Measurements from ENCODE around the gene LHX2.

Gene LHX2

DNA sequence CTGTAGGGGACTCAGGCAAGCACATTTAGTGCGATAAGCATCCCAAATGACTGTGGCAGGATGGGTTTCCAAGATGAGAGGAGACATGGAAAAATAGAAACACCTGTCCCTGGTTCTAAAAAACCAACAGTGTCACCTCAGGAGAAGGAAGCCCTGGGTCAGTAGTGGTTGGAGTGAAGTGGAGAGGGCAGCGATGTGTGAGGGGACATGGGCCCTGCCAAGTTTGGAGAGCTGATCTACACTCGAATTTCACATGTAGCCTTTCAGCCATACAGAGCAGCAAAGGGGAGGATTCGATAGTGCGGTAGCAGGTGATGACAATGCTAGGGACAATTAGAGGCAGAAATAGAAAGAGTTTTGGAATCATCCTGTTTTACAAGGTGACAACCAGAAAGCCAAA lies 32.6 kb upstream of the LHX2 start:
- TF ChIP-seq CEBPB (IDR thresholded peaks at IDR 0.05) (no peak), ZBTB7A (IDR thresholded peaks at IDR 0.05; ENCODE audit: low read depth) (no peak), TCF12 (IDR thresholded peaks at IDR 0.05; ENCODE audit: low read depth) (no peak), NFIC (IDR thresholded peaks at IDR 0.05) (no peak), FOXM1 (IDR thresholded peaks at IDR 0.05; ENCODE audit: borderline replicate concordance, low read depth) (no peak), RAD21 (IDR thresholded peaks at IDR 0.05; ENCODE audit: low read depth) (no peak), TAF1 (IDR thresholded peaks at IDR 0.05; ENCODE audit: low read depth) (no peak)

DNA sequence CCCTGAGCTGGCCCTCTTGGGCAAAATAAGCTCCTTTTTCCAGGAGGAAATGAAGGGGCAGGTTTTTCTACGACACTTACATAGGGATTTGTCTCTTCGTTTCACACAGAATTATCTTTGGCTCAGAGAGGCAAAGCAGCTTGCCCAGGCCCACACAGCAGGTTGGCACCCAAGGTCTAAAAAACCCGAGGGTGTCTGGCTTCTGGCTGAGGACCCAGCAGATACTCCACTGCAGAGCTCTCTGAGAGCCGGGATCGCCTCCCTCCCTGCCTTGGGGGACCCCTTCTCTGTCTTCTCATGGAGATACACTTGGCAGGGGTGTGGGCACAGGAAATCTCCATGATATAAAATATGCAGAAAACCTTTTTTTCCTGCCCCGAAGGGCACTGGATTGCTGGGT lies 29.0 kb upstream of the LHX2 start:
- TF ChIP-seq CEBPB (IDR thresholded peaks at IDR 0.05), result no peak

DNA sequence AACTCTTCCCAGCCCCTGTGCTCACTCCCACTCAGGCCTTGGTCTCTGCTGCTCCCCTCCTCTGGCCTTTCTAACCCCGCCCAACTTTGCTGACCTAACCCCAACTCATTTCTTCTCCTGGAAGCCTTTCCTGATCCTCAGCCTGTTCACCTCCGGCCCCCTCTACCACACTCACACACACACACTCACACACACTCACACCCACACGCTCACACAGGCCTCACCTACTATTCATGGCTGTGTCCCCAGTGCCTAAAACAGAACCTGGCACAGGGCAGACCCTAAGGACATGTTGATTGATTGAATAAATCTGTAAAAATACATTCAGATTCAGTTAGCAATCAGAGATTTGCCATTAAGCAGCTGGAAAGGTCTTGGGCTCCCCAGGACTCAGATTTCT lies 28.5 kb upstream of the LHX2 start:
- TF ChIP-seq NFIC (IDR thresholded peaks at IDR 0.05) (no peak), FOXM1 (IDR thresholded peaks at IDR 0.05; ENCODE audit: borderline replicate concordance, low read depth) (no peak), CEBPB (IDR thresholded peaks at IDR 0.05) (no peak)

DNA sequence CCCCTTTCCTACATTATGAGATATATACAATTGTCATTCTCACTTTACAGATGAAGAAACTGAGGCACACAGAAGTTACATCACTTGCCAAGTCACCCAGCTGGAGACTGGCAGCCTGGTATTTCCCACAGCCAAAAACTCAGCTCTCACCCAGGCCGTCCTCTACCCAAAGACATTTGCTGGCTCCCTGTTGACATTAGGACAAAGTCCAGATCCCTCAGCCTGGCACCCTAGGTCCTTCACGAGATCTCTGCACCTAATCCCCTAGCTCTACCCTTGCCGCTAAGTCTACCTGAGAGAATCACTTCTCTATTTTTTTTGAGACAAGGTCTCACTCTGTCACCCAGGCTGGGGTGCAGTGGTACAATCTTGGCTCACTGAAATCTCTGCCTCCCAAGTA lies 26.8 kb upstream of the LHX2 start:
- no peak for TF ChIP-seq NFIC (IDR thresholded peaks at IDR 0.05)
- TF ChIP-seq, protein P1, sequence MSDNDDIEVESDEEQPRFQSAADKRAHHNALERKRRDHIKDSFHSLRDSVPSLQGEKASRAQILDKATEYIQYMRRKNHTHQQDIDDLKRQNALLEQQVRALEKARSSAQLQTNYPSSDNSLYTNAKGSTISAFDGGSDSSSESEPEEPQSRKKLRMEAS (IDR thresholded peaks at IDR 0.05), result no peak
- TF ChIP-seq TAF1 (IDR thresholded peaks at IDR 0.05; ENCODE audit: low read depth), result no peak
- TF ChIP-seq, protein P2, sequence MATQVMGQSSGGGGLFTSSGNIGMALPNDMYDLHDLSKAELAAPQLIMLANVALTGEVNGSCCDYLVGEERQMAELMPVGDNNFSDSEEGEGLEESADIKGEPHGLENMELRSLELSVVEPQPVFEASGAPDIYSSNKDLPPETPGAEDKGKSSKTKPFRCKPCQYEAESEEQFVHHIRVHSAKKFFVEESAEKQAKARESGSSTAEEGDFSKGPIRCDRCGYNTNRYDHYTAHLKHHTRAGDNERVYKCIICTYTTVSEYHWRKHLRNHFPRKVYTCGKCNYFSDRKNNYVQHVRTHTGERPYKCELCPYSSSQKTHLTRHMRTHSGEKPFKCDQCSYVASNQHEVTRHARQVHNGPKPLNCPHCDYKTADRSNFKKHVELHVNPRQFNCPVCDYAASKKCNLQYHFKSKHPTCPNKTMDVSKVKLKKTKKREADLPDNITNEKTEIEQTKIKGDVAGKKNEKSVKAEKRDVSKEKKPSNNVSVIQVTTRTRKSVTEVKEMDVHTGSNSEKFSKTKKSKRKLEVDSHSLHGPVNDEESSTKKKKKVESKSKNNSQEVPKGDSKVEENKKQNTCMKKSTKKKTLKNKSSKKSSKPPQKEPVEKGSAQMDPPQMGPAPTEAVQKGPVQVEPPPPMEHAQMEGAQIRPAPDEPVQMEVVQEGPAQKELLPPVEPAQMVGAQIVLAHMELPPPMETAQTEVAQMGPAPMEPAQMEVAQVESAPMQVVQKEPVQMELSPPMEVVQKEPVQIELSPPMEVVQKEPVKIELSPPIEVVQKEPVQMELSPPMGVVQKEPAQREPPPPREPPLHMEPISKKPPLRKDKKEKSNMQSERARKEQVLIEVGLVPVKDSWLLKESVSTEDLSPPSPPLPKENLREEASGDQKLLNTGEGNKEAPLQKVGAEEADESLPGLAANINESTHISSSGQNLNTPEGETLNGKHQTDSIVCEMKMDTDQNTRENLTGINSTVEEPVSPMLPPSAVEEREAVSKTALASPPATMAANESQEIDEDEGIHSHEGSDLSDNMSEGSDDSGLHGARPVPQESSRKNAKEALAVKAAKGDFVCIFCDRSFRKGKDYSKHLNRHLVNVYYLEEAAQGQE (IDR thresholded peaks at IDR 0.05; ENCODE audit: low read depth), result no peak
- TF ChIP-seq TEAD4 (IDR thresholded peaks at IDR 0.05), result no peak
- no peak for TF ChIP-seq FOXM1 (IDR thresholded peaks at IDR 0.05; ENCODE audit: borderline replicate concordance, low read depth)
- no peak for TF ChIP-seq CREB1 (IDR thresholded peaks at IDR 0.05; ENCODE audit: low read depth)
- TF ChIP-seq, protein P3, sequence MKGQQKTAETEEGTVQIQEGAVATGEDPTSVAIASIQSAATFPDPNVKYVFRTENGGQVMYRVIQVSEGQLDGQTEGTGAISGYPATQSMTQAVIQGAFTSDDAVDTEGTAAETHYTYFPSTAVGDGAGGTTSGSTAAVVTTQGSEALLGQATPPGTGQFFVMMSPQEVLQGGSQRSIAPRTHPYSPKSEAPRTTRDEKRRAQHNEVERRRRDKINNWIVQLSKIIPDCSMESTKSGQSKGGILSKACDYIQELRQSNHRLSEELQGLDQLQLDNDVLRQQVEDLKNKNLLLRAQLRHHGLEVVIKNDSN (IDR thresholded peaks at IDR 0.05), result no peak
- no peak for TF ChIP-seq CEBPB (IDR thresholded peaks at IDR 0.05)
- no peak for TF ChIP-seq RAD21 (IDR thresholded peaks at IDR 0.05; ENCODE audit: low read depth)
- TF ChIP-seq YY1 (IDR thresholded peaks at IDR 0.05; ENCODE audit: low read depth), result no peak

DNA sequence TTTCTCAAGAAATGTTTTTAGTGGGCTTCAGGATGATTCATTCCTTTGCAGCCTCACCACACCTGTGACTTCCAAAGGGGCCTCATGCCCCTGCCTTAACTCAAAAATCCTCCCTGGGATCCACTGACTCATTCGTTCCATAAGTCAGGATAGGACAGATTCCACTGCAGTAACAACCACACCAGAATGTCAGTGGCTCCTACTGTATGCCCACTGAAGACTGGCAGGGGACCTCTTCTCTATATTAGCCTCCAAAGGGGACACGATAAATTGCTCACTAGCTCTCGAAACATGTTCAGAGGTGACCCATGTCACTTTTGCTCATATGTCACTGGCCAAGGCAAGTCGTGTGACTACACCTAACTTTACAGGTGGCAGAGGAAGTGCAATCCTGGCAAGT lies 25.7 kb upstream of the LHX2 start:
- TF ChIP-seq FOXM1 (IDR thresholded peaks at IDR 0.05; ENCODE audit: borderline replicate concordance, low read depth), result no peak
- no peak for TF ChIP-seq RAD21 (IDR thresholded peaks at IDR 0.05; ENCODE audit: low read depth)
- TF ChIP-seq, protein P2 (IDR thresholded peaks at IDR 0.05; ENCODE audit: low read depth), result no peak
- no peak for TF ChIP-seq TAF1 (IDR thresholded peaks at IDR 0.05; ENCODE audit: low read depth)
- no peak for TF ChIP-seq CREB1 (IDR thresholded peaks at IDR 0.05; ENCODE audit: low read depth)
- no peak for TF ChIP-seq EGR1 (IDR thresholded peaks at IDR 0.05)
- no peak for TF ChIP-seq TCF12 (IDR thresholded peaks at IDR 0.05; ENCODE audit: low read depth)
- TF ChIP-seq CEBPB (IDR thresholded peaks at IDR 0.05), result no peak
- TF ChIP-seq EP300 (IDR thresholded peaks at IDR 0.05; ENCODE audit: borderline replicate concordance), result no peak
- no peak for TF ChIP-seq ZBTB7A (IDR thresholded peaks at IDR 0.05; ENCODE audit: low read depth)
- no peak for TF ChIP-seq NFIC (IDR thresholded peaks at IDR 0.05)
- TF ChIP-seq, protein P1 (IDR thresholded peaks at IDR 0.05), result no peak
- TF ChIP-seq YY1 (IDR thresholded peaks at IDR 0.05; ENCODE audit: low read depth), result no peak
- TF ChIP-seq, protein P3 (IDR thresholded peaks at IDR 0.05), result no peak

DNA sequence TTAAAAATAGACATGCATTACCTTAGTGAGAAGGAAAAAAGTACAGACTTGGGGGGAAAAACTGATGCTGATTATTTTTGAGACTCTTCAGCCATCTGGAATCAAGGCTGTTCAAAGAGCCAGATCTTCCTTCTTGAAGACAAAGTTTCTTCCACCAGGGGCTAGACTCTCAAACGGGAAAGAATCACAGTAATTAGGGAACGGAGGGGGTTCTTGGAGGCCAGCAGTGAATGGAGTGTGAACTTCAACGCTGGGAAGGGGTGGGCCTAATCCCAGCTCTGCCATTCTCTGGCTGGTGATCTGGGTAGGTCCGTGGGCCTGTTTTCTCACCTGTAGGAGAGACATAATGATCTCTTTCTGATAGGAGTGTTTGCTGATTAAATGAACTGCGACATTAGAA lies 21.1 kb upstream of the LHX2 start:
- no peak for TF ChIP-seq RAD21 (IDR thresholded peaks at IDR 0.05; ENCODE audit: low read depth)
- TF ChIP-seq, protein P3 (IDR thresholded peaks at IDR 0.05), result no peak
- TF ChIP-seq CREB1 (IDR thresholded peaks at IDR 0.05; ENCODE audit: low read depth), result no peak
- TF ChIP-seq CEBPB (IDR thresholded peaks at IDR 0.05), result no peak
- no peak for TF ChIP-seq TEAD4 (IDR thresholded peaks at IDR 0.05)
- no peak for TF ChIP-seq FOXM1 (IDR thresholded peaks at IDR 0.05; ENCODE audit: borderline replicate concordance, low read depth)
- TF ChIP-seq, protein P2 (IDR thresholded peaks at IDR 0.05; ENCODE audit: low read depth), result no peak
- TF ChIP-seq ZBTB7A (IDR thresholded peaks at IDR 0.05; ENCODE audit: low read depth), result no peak
- TF ChIP-seq YY1 (IDR thresholded peaks at IDR 0.05; ENCODE audit: low read depth), result no peak
- no peak for TF ChIP-seq EP300 (IDR thresholded peaks at IDR 0.05; ENCODE audit: borderline replicate concordance)
- TF ChIP-seq, protein P1 (IDR thresholded peaks at IDR 0.05), result no peak
- no peak for TF ChIP-seq EGR1 (IDR thresholded peaks at IDR 0.05)
- no peak for TF ChIP-seq TAF1 (IDR thresholded peaks at IDR 0.05; ENCODE audit: low read depth)
- TF ChIP-seq NFIC (IDR thresholded peaks at IDR 0.05), result no peak
